HG02852 (cell line): ENCODE data around the gene UBL7.
A peak's percentile ranks its signal among the peaks of the same experiment; 100 is the strongest.
"Not testable (repeated sequence)": the region's sequence is repeated elsewhere in the genome, so short reads cannot be mapped to it uniquely, and the experiment has no call there.

Experiments used
- ATAC-seq: cut with Tn5 transposase; IDR thresholded peaks from one replicate; pipeline ENCODE4 v1.9.1; 2021; ENCODE audit warnings: mild to moderate bottlenecking, moderate library complexity; ENCODE audit not compliant: unreplicated experiment

Gene UBL7

GRCh38 chr15:74460871-74461846 lies at the start of gene UBL7:
TSS of gene UBL7 (minus strand) at chr15:74461160. CDS start at chr15:74458867, 2,293 bp downstream.
- ATAC-seq, result peak; percentile 79

GRCh38 chr15:74506515-74506840 lies 45.5 kb upstream of the UBL7 start:
- no peak for ATAC-seq

GRCh38 chr15:74505837-74506514 lies 45.0 kb upstream of the UBL7 start:
- ATAC-seq, result no peak

GRCh38 chr15:74504836-74505235 lies 43.9 kb upstream of the UBL7 start:
- ATAC-seq, result no peak

- no peak for ATAC-seq
Observed at GRCh38 chr15:74504418-74504817, 43.5 kb upstream of the UBL7 start.

- ATAC-seq, result no peak
Observed at GRCh38 chr15:74502301-74502700, 41.3 kb upstream of the UBL7 start.

GRCh38 chr15:74500401-74500800 lies 39.4 kb upstream of the UBL7 start:
- ATAC-seq, result no peak

- no peak for ATAC-seq
Observed at GRCh38 chr15:74499366-74499765, 38.4 kb upstream of the UBL7 start.

GRCh38 chr15:74497584-74497983 lies 36.6 kb upstream of the UBL7 start:
- no peak for ATAC-seq

GRCh38 chr15:74496648-74497047 lies 35.7 kb upstream of the UBL7 start:
- no peak for ATAC-seq

- no peak for ATAC-seq
Observed at GRCh38 chr15:74490339-74490689, 29.4 kb upstream of the UBL7 start.

GRCh38 chr15:74489518-74490338 lies 28.8 kb upstream of the UBL7 start:
- ATAC-seq, result no peak

GRCh38 chr15:74488776-74489175 lies 27.8 kb upstream of the UBL7 start:
- no peak for ATAC-seq

- no peak for ATAC-seq
Observed at GRCh38 chr15:74482661-74483060, 21.7 kb upstream of the UBL7 start.

GRCh38 chr15:74480364-74480763 lies 19.4 kb upstream of the UBL7 start:
- not testable (repeated sequence) for ATAC-seq

GRCh38 chr15:74471621-74472020 lies 10.7 kb upstream of the UBL7 start:
- not testable (repeated sequence) for ATAC-seq

- ATAC-seq, result no peak
Observed at GRCh38 chr15:74470631-74471395, 9.9 kb upstream of the UBL7 start.

- no peak for ATAC-seq
Observed at GRCh38 chr15:74468341-74469032, 7.5 kb upstream of the UBL7 start.

GRCh38 chr15:74466570-74466969 lies 5.6 kb upstream of the UBL7 start:
- no peak for ATAC-seq

GRCh38 chr15:74464897-74465296 lies 3.9 kb upstream of the UBL7 start:
- no peak for ATAC-seq
